Measurements from ENCODE around the gene GAA.

GRCh38 chr17:80065478-80066170 is 35.8 kb upstream of the GAA start:
- TF ChIP-seq POLR2A (IDR thresholded peaks at IDR 0.05) (no peak), CTCF (IDR thresholded peaks at IDR 0.05) (no peak)
